DOHH2 (cell line): ENCODE results near the gene C9orf50.

Source experiments
- H3F3A ChIP-seq: fragments of 200-600 bp; sonication (generic), shearing (Covaris generic); 2 replicates; pipeline ENCODE4 v1.6.0; 2016; ENCODE audit warnings: antibody characterized with exemption, mild to moderate bottlenecking; ENCODE audit not compliant: control insufficient read depth, insufficient read depth
- H3K27ac ChIP-seq: fragments of 200-600 bp; sonication (generic); 2 replicates; pipeline ENCODE4 v1.5.1; 2014; ENCODE audit warnings: low read depth, mild to moderate bottlenecking, low read length, moderate library complexity
- H3K27me3 ChIP-seq: fragments of 200-600 bp; sonication (generic); 2 replicates; pipeline ENCODE4 v1.6.1; 2014; ENCODE audit warnings: mild to moderate bottlenecking, low read length, mixed read lengths; ENCODE audit not compliant: control insufficient read depth
- H3K36me3 ChIP-seq: fragments of 200-600 bp; sonication (generic); 2 replicates; pipeline ENCODE4 v1.6.1; 2014; ENCODE audit warnings: mild to moderate bottlenecking, low read length, moderate library complexity, mixed read lengths; ENCODE audit not compliant: control insufficient read depth
- H3K4me1 ChIP-seq: fragments of 200-600 bp; sonication (generic); 2 replicates; pipeline ENCODE4 v1.6.1; 2014; ENCODE audit warnings: mild to moderate bottlenecking, low read length, mixed read lengths; ENCODE audit not compliant: control insufficient read depth
- H3K4me2 ChIP-seq: fragments of 200-600 bp; sonication (generic); 2 replicates; pipeline ENCODE4 v1.6.0; 2014; ENCODE audit warnings: mild to moderate bottlenecking, low read length, moderate library complexity
- H3K4me3 ChIP-seq: fragments of 200-600 bp; sonication (generic); 2 replicates; pipeline ENCODE4 v1.5.1; 2014; ENCODE audit warnings: mild to moderate bottlenecking, low read length, mixed read lengths
- H3K79me2 ChIP-seq: fragments of 200-600 bp; sonication (generic); 2 replicates; pipeline ENCODE4 v1.6.1; 2014; ENCODE audit warnings: mild to moderate bottlenecking, low read length, mixed read lengths; ENCODE audit not compliant: control insufficient read depth
- H3K9me2 ChIP-seq: fragments of 200-600 bp; sonication (generic); replicated peaks from 2 replicates; pipeline ENCODE4 v1.6.1; 2014; ENCODE audit warnings: mild to moderate bottlenecking, low read length, mixed read lengths; ENCODE audit not compliant: control insufficient read depth
- H3K9me3 ChIP-seq: fragments of 200-600 bp; sonication (generic); 2 replicates; pipeline ENCODE4 v1.6.1; 2014; ENCODE audit warnings: antibody characterized with exemption, low read length, mixed read lengths; ENCODE audit not compliant: control insufficient read depth, insufficient read depth
- H4K20me1 ChIP-seq: fragments of 200-600 bp; sonication (generic); 2 replicates; pipeline ENCODE4 v1.6.0; 2014; ENCODE audit warnings: low read depth, mild to moderate bottlenecking, antibody characterized with exemption, low read length, moderate library complexity; ENCODE audit not compliant: control insufficient read depth, insufficient read depth
- CTCF ChIP-seq: fragments of 200-600 bp; sonication (generic); IDR thresholded peaks from one replicate; pipeline ENCODE4 v1.5.1; 2014; ENCODE audit warnings: antibody characterized with exemption, mild to moderate bottlenecking, low read depth, low read length; ENCODE audit not compliant: poor library complexity, severe bottlenecking
- EZH2phosphoT487 ChIP-seq: fragments of 200-600 bp; sonication (generic); IDR thresholded peaks from 2 replicates; pipeline ENCODE4 v1.6.1; 2017; ENCODE audit warnings: borderline replicate concordance, mild to moderate bottlenecking, antibody characterized with exemption, low read length, moderate library complexity, mixed read lengths

The C9orf50 gene

GRCh38 chr9:129586685-129587084 lies 34.2 kb downstream of the C9orf50 start:
- no peak for TF ChIP-seq EZH2phosphoT487
- no peak for TF ChIP-seq CTCF
- H3K4me3 ChIP-seq: no peak overlapping the region
- H3K79me2 ChIP-seq: no peaks in the 10 kb centered on the region
- H3K4me2 ChIP-seq: no peak overlapping the region
- no peak overlapping the region for H3K27ac ChIP-seq
- peaks cover 20% of the 10 kb centered on the region for H3K4me1 ChIP-seq
- no peaks in the 10 kb centered on the region for H4K20me1 ChIP-seq
- no peaks in the 10 kb centered on the region for H3F3A ChIP-seq
- peaks cover 4% of the 10 kb centered on the region; the same call in 1 of the 2 replicates for H3K27me3 ChIP-seq
- no peaks in the 10 kb centered on the region for H3K36me3 ChIP-seq
- no peaks in the 10 kb centered on the region for H3K9me2 ChIP-seq
- H3K9me3 ChIP-seq: no peaks in the 10 kb centered on the region

GRCh38 chr9:129586245-129586644 lies 34.7 kb downstream of the C9orf50 start:
- H3K4me3 ChIP-seq: no peak overlapping the region
- H4K20me1 ChIP-seq: no peaks in the 10 kb centered on the region
- H3K27ac ChIP-seq: no peak overlapping the region
- peaks cover 20% of the 10 kb centered on the region for H3K4me1 ChIP-seq
- H3K4me2 ChIP-seq: no peak overlapping the region
- H3K9me2 ChIP-seq: no peaks in the 10 kb centered on the region
- TF ChIP-seq EZH2phosphoT487: no peak
- no peak for TF ChIP-seq CTCF
- peaks cover 4% of the 10 kb centered on the region; the same call in 1 of the 2 replicates for H3K27me3 ChIP-seq
- H3K9me3 ChIP-seq: no peaks in the 10 kb centered on the region
- no peaks in the 10 kb centered on the region for H3K36me3 ChIP-seq
- no peaks in the 10 kb centered on the region for H3K79me2 ChIP-seq
- no peaks in the 10 kb centered on the region for H3F3A ChIP-seq

- no peaks in the 10 kb centered on the region for H3K79me2 ChIP-seq
- H3K4me1 ChIP-seq: peaks cover 29% of the 10 kb centered on the region
- no peak overlapping the region for H3K27ac ChIP-seq
Observed at GRCh38 chr9:129585352-129585751, 35.5 kb downstream of the C9orf50 start.

More at GRCh38 chr9:129585352-129585751, 35.5 kb downstream of the C9orf50 start:
- no peaks in the 10 kb centered on the region for H3K9me3 ChIP-seq
- H3K4me2 ChIP-seq: no peak overlapping the region
- no peaks in the 10 kb centered on the region for H4K20me1 ChIP-seq
- peaks cover 4% of the 10 kb centered on the region; the same call in 1 of the 2 replicates for H3K27me3 ChIP-seq
- H3K9me2 ChIP-seq: no peaks in the 10 kb centered on the region
- TF ChIP-seq EZH2phosphoT487 (no peak), CTCF (no peak)
- no peak overlapping the region for H3K4me3 ChIP-seq
- H3K36me3 ChIP-seq: no peaks in the 10 kb centered on the region
- H3F3A ChIP-seq: no peaks in the 10 kb centered on the region
